GM19452 (cell line): ENCODE data around the gene CHTOP.

Source experiments
- ATAC-seq: cut with Tn5 transposase; IDR thresholded peaks from one replicate; pipeline ENCODE4 v1.9.1; 2021; ENCODE audit not compliant: unreplicated experiment

The CHTOP gene

DNA sequence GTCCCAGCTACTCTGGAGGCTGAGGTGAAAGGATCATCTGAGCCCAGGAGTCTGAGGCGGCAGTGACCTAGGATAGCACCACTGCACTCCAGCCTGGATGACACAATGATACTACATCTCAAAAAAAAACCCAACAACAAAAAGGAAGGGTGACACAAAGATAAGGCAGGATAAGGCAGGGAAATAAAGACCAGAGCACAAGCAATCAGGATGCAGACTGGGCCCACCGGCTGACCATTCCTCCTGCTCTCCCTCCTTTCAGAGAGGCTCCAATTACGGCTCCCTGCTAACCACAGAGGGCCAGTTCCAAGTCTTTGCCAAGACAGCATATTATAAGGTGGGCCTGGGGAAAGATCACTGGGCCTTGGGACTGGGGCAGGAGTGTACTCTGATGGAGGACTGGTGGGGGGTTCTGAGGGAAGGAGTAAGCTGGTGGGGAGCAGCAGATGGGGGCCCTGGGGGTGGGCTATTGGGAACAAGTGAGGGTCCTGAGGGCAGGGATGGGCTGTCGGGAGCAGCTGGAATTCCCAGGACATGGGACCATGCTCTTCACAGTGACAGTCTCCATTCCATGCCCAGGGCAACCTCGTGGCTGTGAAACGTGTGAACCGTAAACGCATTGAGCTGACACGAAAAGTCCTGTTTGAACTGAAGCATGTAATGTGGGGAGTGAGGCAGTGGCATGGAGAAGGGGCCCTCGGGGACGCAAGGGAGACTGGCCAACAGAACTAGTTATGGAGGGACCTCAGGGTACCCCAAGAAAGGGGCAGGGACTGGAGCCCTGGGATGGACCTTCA, 51.9 kb downstream of the CHTOP start:
- no peak for ATAC-seq

- ATAC-seq, result no peak
Observed at GRCh38 chr1:153687346-153688125, 53.7 kb downstream of the CHTOP start.

DNA sequence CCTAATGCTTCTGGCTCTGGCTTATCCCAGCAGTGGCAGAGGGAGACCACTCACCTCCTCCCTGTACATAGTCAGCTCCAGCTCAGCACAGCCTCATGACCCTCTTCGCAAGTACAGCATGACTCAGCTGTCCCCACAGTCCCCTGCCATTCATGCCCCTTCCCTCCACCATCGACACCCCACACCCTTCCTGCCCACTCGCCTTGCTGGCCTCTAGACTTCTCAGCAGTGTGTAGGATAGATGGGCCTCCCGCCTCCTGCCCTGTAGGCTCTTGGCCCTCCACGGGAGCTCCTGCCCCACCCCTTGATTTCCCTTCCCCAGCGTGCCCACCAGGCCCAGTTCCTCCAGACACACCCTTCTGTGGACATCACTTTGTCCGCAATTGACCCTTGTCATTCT, 54.4 kb downstream of the CHTOP start:
- no peak for ATAC-seq

- no peak for ATAC-seq
Observed at GRCh38 chr1:153688736-153689328, 55.0 kb downstream of the CHTOP start.

GRCh38 chr1:153693466-153693865, 59.6 kb downstream of the CHTOP start:
- ATAC-seq, result no peak
